Caki2 (cell line): ENCODE measurements around the gene ZNF711. TPM values are rescaled to one million over a fixed set of nuclear protein-coding genes. Genes with fewer than 3 reads are reported as not detected.
"Not testable (repeated sequence)": the region's sequence is repeated elsewhere in the genome, so short reads cannot be mapped to it uniquely, and the experiment has no call there.

ENCODE experiments used
- DNase-seq: peaks from one replicate; pipeline ENCODE4 v3.0.0-alpha.2; 2015; ENCODE audit warnings: low read depth
- in situ Hi-C: cut with HindIII; loops from 2 replicates; pipeline ENCODE4 v1.10.0; 2016; ENCODE audit warnings: low sequenced_read_pairs, low pct_unique_long_range_greater_than_20kb, mixed read lengths
- total RNA-seq: library from RNA; depleted of rRNA; stranded (reverse); fragments of >200 nt; shearing (Covaris generic); gene quantifications from 2 replicates; pipeline ENCODE4 v1.2.3, GENCODE V29; 2014; ENCODE audit warnings: low replicate concordance; rRNA removed

Gene ZNF711
- total RNA-seq: not detected in 2 replicates

GRCh38 chrX:85243761-85244449, at the start of gene ZNF711, which contains the start of gene SATL1:
Gene ZNF711 (plus strand): TSS chrX:85243991. CDS start chrX:85247573, 3,582 bp downstream.
Gene SATL1 (minus strand): TSS chrX:85243779. CDS start chrX:85108968, 134,811 bp downstream.
- in situ Hi-C loops: no loop called here
- peak; percentile 13 for DNase-seq

GRCh38 chrX:85196319-85196718, 47.5 kb upstream of the ZNF711 start:
- no peak for DNase-seq
- in situ Hi-C loops: no loop called here

GRCh38 chrX:85203461-85203970, 40.3 kb upstream of the ZNF711 start:
- no peak for DNase-seq
- in situ Hi-C loops: no loop called here

GRCh38 chrX:85213792-85214530, 29.8 kb upstream of the ZNF711 start:
- in situ Hi-C loops: no loop called here
- no peak for DNase-seq

- no peak for DNase-seq
- in situ Hi-C loops: no loop called here
Observed at GRCh38 chrX:85215946-85216345, 27.8 kb upstream of the ZNF711 start.

GRCh38 chrX:85221361-85221760, 22.4 kb upstream of the ZNF711 start:
- no peak for DNase-seq
- in situ Hi-C loops: no loop called here

GRCh38 chrX:85223359-85223758, 20.4 kb upstream of the ZNF711 start:
- in situ Hi-C loops: no loop called here
- DNase-seq: no peak

GRCh38 chrX:85243155-85243554, 636 bp upstream of the ZNF711 start:
- in situ Hi-C loops: no loop called here
- peak; percentile 0 for DNase-seq

GRCh38 chrX:85244450-85245211, 840 bp downstream of the ZNF711 start:
- peak; percentile 3 for DNase-seq
- in situ Hi-C loops: no loop called here

- in situ Hi-C loops, DNase-seq: not testable (repeated sequence)
Observed at GRCh38 chrX:85285286-85285685, 41.5 kb downstream of the ZNF711 start.

GRCh38 chrX:85288992-85289723, 45.4 kb downstream of the ZNF711 start:
- in situ Hi-C loops: no loop called here
- no peak for DNase-seq

- DNase-seq: no peak
- in situ Hi-C loops: no loop called here
Observed at GRCh38 chrX:85303544-85303943, 59.8 kb downstream of the ZNF711 start.

GRCh38 chrX:85309717-85310116, 65.9 kb downstream of the ZNF711 start:
- in situ Hi-C loops: no loop called here

GRCh38 chrX:85311348-85311747, 67.6 kb downstream of the ZNF711 start:
- in situ Hi-C loops: not testable (repeated sequence)

More at GRCh38 chrX:85309717-85310116, 65.9 kb downstream of the ZNF711 start:
- DNase-seq: no peak

More at GRCh38 chrX:85311348-85311747, 67.6 kb downstream of the ZNF711 start:
- DNase-seq: not testable (repeated sequence)
